IgD-negative memory B cell (primary cell): ENCODE data around the gene USP36. TPM values are rescaled to one million over a fixed set of nuclear protein-coding genes. Genes with fewer than 3 reads are reported as not detected.
"Not testable (repeated sequence)": the region's sequence is repeated elsewhere in the genome, so short reads cannot be mapped to it uniquely, and the experiment has no call there.

Source experiments
- H3K27ac Mint-ChIP-seq, 3 donors: one replicate each; pipeline ENCODE4 v1.8.0; 2020 to 2022; ENCODE audit warnings: mild to moderate bottlenecking in 3 of 3, mixed read lengths in 3 of 3, moderate library complexity in 1 of 3
- H3K27me3 Mint-ChIP-seq: one replicate; pipeline ENCODE4 v1.8.0; 2021; ENCODE audit warnings: mixed read lengths
- H3K36me3 Mint-ChIP-seq: one replicate; pipeline ENCODE4 v1.8.0; 2020; ENCODE audit warnings: mild to moderate bottlenecking, mixed read lengths
- H3K4me1 Mint-ChIP-seq, 3 donors: one replicate each; pipeline ENCODE4 v1.8.0; 2020 to 2022; ENCODE audit warnings: mixed read lengths in 3 of 3, mild to moderate bottlenecking in 1 of 3
- H3K4me3 Mint-ChIP-seq, 4 donors: one replicate each; pipeline ENCODE4 v1.8.0; 2020 to 2022; ENCODE audit warnings: mild to moderate bottlenecking in 4 of 4, mixed read lengths in 4 of 4, moderate library complexity in 3 of 4
- H3K9me3 Mint-ChIP-seq, 3 donors: one replicate each; pipeline ENCODE4 v1.8.0; 2020 to 2021; ENCODE audit warnings: mixed read lengths in 3 of 3, mild to moderate bottlenecking in 1 of 3
- polyA plus RNA-seq: library from polyadenylated mRNA; unstranded; fragments of 300-500 nt; fragmentation: Illumina TruSeq; gene quantifications from one replicate; pipeline ENCODE4 v1.2.3, GENCODE V29; 2021

USP36 gene
- polyA plus RNA-seq, 1 donor from 2014 or later, result 28.8 TPM

- H3K27ac Mint-ChIP-seq, result peak overlapping the region; percentile 54 to 89 (median 78)
- peak overlapping the region in 2 of 4 donors; percentile 7 to 42 for H3K4me3 Mint-ChIP-seq
- H3K9me3 Mint-ChIP-seq, result no peaks in the 10 kb centered on the region
- no peaks in the 10 kb centered on the region for H3K27me3 Mint-ChIP-seq
- peaks cover 38 to 66% (median 63%) of the 10 kb centered on the region in 3 donors for H3K4me1 Mint-ChIP-seq
- H3K36me3 Mint-ChIP-seq, result peaks cover 7% of the 10 kb centered on the region
These were observed 87.0 kb downstream of the USP36 start for GRCh38 chr17:78753316-78754250.

GRCh38 chr17:78751447-78752161 is 89.0 kb downstream of the USP36 start:
- Mint-ChIP-seq H3K27me3 (no peaks in the 10 kb centered on the region), H3K4me1 (peaks cover 49 to 68% (median 67%) of the 10 kb centered on the region in 3 donors)

GRCh38 chr17:78751000-78751399 is 89.6 kb downstream of the USP36 start:
- peaks cover 52 to 71% (median 68%) of the 10 kb centered on the region in 3 donors for H3K4me1 Mint-ChIP-seq
- not testable (repeated sequence) for H3K9me3 Mint-ChIP-seq, H3K36me3 Mint-ChIP-seq, H3K27me3 Mint-ChIP-seq
- peak overlapping the region in 3 of 4 donors; percentile 7 to 74 (median 67) for H3K4me3 Mint-ChIP-seq
- H3K27ac Mint-ChIP-seq, result peak overlapping the region; percentile 66 to 93 (median 75)

More at GRCh38 chr17:78751447-78752161, 89.0 kb downstream of the USP36 start:
- Mint-ChIP-seq H3K36me3 (peaks cover 6% of the 10 kb centered on the region), H3K27ac (peak overlapping the region; percentile 66 to 93 (median 75)), H3K9me3 (no peaks in the 10 kb centered on the region), H3K4me3 (peak overlapping the region in 3 of 4 donors; percentile 7 to 83 (median 39))

- Mint-ChIP-seq H3K27ac (peak overlapping the region; percentile 75 to 97 (median 83)), H3K4me1 (peaks cover 64 to 79% (median 78%) of the 10 kb centered on the region in 3 donors), H3K9me3 (no peaks in the 10 kb centered on the region), H3K36me3 (peaks cover 9% of the 10 kb centered on the region), H3K4me3 (peak overlapping the region; percentile 67 to 91 (median 80)), H3K27me3 (no peaks in the 10 kb centered on the region)
These were observed 91.8 kb downstream of the USP36 start for GRCh38 chr17:78748730-78749317.

- no peaks in the 10 kb centered on the region for H3K9me3 Mint-ChIP-seq
- H3K36me3 Mint-ChIP-seq, result peaks cover 9% of the 10 kb centered on the region
- peak overlapping the region; percentile 67 to 91 (median 80) for H3K4me3 Mint-ChIP-seq
- peaks cover 67 to 82% (median 79%) of the 10 kb centered on the region in 3 donors for H3K4me1 Mint-ChIP-seq
- peak overlapping the region; percentile 75 to 97 (median 83) for H3K27ac Mint-ChIP-seq
- peaks cover under 1% of the 10 kb centered on the region for H3K27me3 Mint-ChIP-seq
These were observed 92.4 kb downstream of the USP36 start for GRCh38 chr17:78748048-78748729.

GRCh38 chr17:78747488-78747887 is 93.1 kb downstream of the USP36 start:
- H3K36me3 Mint-ChIP-seq, result peaks cover 9% of the 10 kb centered on the region
- peaks cover 2% of the 10 kb centered on the region for H3K27me3 Mint-ChIP-seq
- H3K27ac Mint-ChIP-seq, result peak overlapping the region; percentile 75 to 97 (median 83)
- H3K4me1 Mint-ChIP-seq, result peaks cover 70 to 80% (median 77%) of the 10 kb centered on the region in 3 donors
- H3K9me3 Mint-ChIP-seq, result no peaks in the 10 kb centered on the region
- H3K4me3 Mint-ChIP-seq, result peak overlapping the region; percentile 17 to 91 (median 80)

- Mint-ChIP-seq H3K4me1 (peaks cover 70 to 77% (median 72%) of the 10 kb centered on the region in 3 donors), H3K9me3 (no peaks in the 10 kb centered on the region), H3K27ac (peak overlapping the region; percentile 75 to 97 (median 83)), H3K36me3 (peaks cover 8% of the 10 kb centered on the region), H3K4me3 (peak overlapping the region in 3 of 4 donors; percentile 70 to 91 (median 90)), H3K27me3 (peaks cover 2% of the 10 kb centered on the region)
These were observed 93.7 kb downstream of the USP36 start for GRCh38 chr17:78746949-78747269.

- H3K27ac Mint-ChIP-seq, result peak overlapping the region in 2 of 3 donors; percentile 75 to 93
- peaks cover 2% of the 10 kb centered on the region for H3K27me3 Mint-ChIP-seq
- H3K36me3 Mint-ChIP-seq, result peaks cover 6% of the 10 kb centered on the region
- no peaks in the 10 kb centered on the region for H3K9me3 Mint-ChIP-seq
- peaks cover 70 to 77% (median 73%) of the 10 kb centered on the region in 3 donors for H3K4me1 Mint-ChIP-seq
- peak overlapping the region in 3 of 4 donors; percentile 81 to 91 (median 81) for H3K4me3 Mint-ChIP-seq
These were observed 94.2 kb downstream of the USP36 start for GRCh38 chr17:78746263-78746948.

Other genes with a start within 250 kb of the USP36 start
- gene CYTH1, start 58.5 kb downstream of the USP36 start, polyA plus RNA-seq, result 210 TPM
- gene CEP295NL, start 62.4 kb upstream of the USP36 start, polyA plus RNA-seq, result 1.6 TPM
- gene TIMP2, start 84.6 kb upstream of the USP36 start, polyA plus RNA-seq, result 0.34 TPM
- 3.9 TPM for gene LGALS3BP, start 139.1 kb upstream of the USP36 start, polyA plus RNA-seq
- gene CANT1, start 168.9 kb upstream of the USP36 start, polyA plus RNA-seq, result 8.6 TPM
- not detected for gene C1QTNF1, start 183.4 kb upstream of the USP36 start, polyA plus RNA-seq
- gene ENGASE, start 234.0 kb upstream of the USP36 start, polyA plus RNA-seq, result 6.4 TPM